Spleen (tissue), 11 donors: ENCODE data around the gene CDKN2D. TPM values are rescaled to one million over a fixed set of nuclear protein-coding genes. Genes with fewer than 3 reads are reported as not detected.
A peak's percentile ranks its signal among the peaks of the same experiment; 100 is the strongest.
"Not testable (repeated sequence)": the region's sequence is repeated elsewhere in the genome, so short reads cannot be mapped to it uniquely, and the experiment has no call there.

Experiments used
- DNase-seq: peaks from one replicate; pipeline ENCODE4 v3.0.0-alpha.2; 2020
- H3K27ac ChIP-seq, 8 donors: fragments of 200-600 bp; sonication (generic) in 7 of 8; 1 replicate in 4 of 8; 2 replicates in 4 of 8; pipeline versions ENCODE4 v1.5.0 to v1.8.0; 2016 to 2021; ENCODE audit warnings: inconsistent platforms in 4 of 8, mild to moderate bottlenecking in 4 of 8, moderate library complexity in 1 of 8
- H3K27me3 ChIP-seq, 7 donors: fragments of 200-600 bp; sonication (generic) in 6 of 7; replicated peaks in 1 of 7; 1 replicate in 4 of 7; 2 replicates in 3 of 7; pipeline versions ENCODE4 v1.5.0 to v1.8.0; 2016 to 2021; ENCODE audit warnings: inconsistent platforms in 3 of 7, mild to moderate bottlenecking in 1 of 7
- H3K36me3 ChIP-seq, 6 donors: fragments of 200-600 bp; sonication (generic) in 5 of 6; 1 replicate in 4 of 6; 2 replicates in 2 of 6; pipeline versions ENCODE4 v1.5.0 to v1.8.0; 2016 to 2021; ENCODE audit warnings: inconsistent platforms in 2 of 6
- H3K4me1 ChIP-seq, 6 donors: fragments of 200-600 bp; sonication (generic) in 5 of 6; 1 replicate in 3 of 6; 2 replicates in 3 of 6; pipeline versions ENCODE4 v1.5.0 to v1.8.0; 2016 to 2021; ENCODE audit warnings: inconsistent platforms in 3 of 6
- H3K4me3 ChIP-seq, 8 donors: fragments of 200-600 bp; sonication (generic) in 7 of 8; 1 replicate in 4 of 8; 2 replicates in 4 of 8; pipeline versions ENCODE4 v1.5.0 to v1.8.0; 2016 to 2021; ENCODE audit warnings: inconsistent platforms in 4 of 8, mild to moderate bottlenecking in 4 of 8, moderate library complexity in 2 of 8
- H3K9me3 ChIP-seq, 8 donors: fragments of 200-600 bp; sonication (generic) in 7 of 8; 1 replicate in 4 of 8; 2 replicates in 4 of 8; pipeline versions ENCODE4 v1.5.0 to v1.8.0; 2016 to 2021; ENCODE audit warnings: inconsistent platforms in 4 of 8
- CTCF ChIP-seq, 11 experiments: fragments of 200-600 bp in 7 of 11; fragments of 450-650 bp in 4 of 11; sonication (generic) in 4 of 11; IDR thresholded peaks in 8 of 11; conservative IDR thresholded peaks in 3 of 11; 1 replicate in 7 of 11; 2 replicates in 4 of 11; pipeline versions ENCODE4 v1.4.0 to v1.8.0; 2016 to 2021; ENCODE audit warnings: antibody characterized with exemption in 11 of 11, inconsistent platforms in 4 of 11, mild to moderate bottlenecking in 1 of 11
- POLR2A ChIP-seq, 3 donors: fragments of 450-650 bp; IDR thresholded peaks; one replicate each; pipeline ENCODE4 v1.5.1; 2017; ENCODE audit warnings: antibody characterized with exemption in 3 of 3, mild to moderate bottlenecking in 1 of 3
- POLR2AphosphoS5 ChIP-seq, 3 donors: sonication (generic); formaldehyde crosslinking; IDR thresholded peaks; one replicate each; pipeline ENCODE4 v1.5.1; 2017; ENCODE audit warnings: antibody characterized with exemption in 3 of 3
- WGBS, 5 donors: extraction: QIAGEN DNeasy Blood & Tissue Kit in 3 of 5; methylation state at CpG; one replicate each; pipeline versions ENCODE4 v1.1.5 to v1.1.7; 2013 to 2018; 5-methylcytosine and 5-hydroxymethylcytosine counted together
- intact Hi-C: fragments of 100-400 bp; cut with DNase I; formaldehyde crosslinking; loops from one replicate; pipeline ENCODE4 v1.15.0; 2023; ENCODE audit warnings: low total_unique reads
- polyA plus RNA-seq, 3 donors: library from polyadenylated mRNA; stranded (reverse); fragments of 200-250 nt; gene quantifications; one replicate each; pipeline ENCODE4 v1.2.1, GENCODE V29; 2013
- total RNA-seq, 7 donors: library from RNA; depleted of rRNA in 3 of 7; stranded (reverse); fragments of >200 nt in 3 of 7; fragmentation: NEBNext Ultra II Directional in 4 of 7; extraction: Animal tissue kit (Norgen Biotek cat#: 25700) in 4 of 7; gene quantifications; one replicate each; pipeline versions ENCODE4 v1.1.0 to v1.2.1, GENCODE V29; 2016 to 2021
- donor health status: healthy with polysubstance abuse.
- donor health status: DM: no; HTN: no; CAD: no; lungs with moderate emphysema.
- donor health status: DM: no; HTN: no; CAD: no.
- donor health status: Bipolar disorder and iron deficiency.
- donor health status: healthy.
- donor health status: DM: no; HTN: no; CAD: no.
- donor health status: DM: yes; HTN: yes; CAD: no.

The CDKN2D gene
- total and polyA plus RNA-seq, 10 donors, result 24.7 to 69.6 (median 34.4) TPM

GRCh38 chr19:10543420-10544241, 25.1 kb downstream of the CDKN2D start, which contains the start of gene ATG4D:
Gene ATG4D, plus strand, starts transcription at chr19:10543904. Its CDS starts 187 bp downstream, at chr19:10544091.
- Histone ChIP-seq H3K27me3 (peaks cover 0 to 14% (median 0%) of the 10 kb centered on the region in 7 donors), H3K36me3 (peaks cover 0 to 34% (median 22%) of the 10 kb centered on the region in 6 donors), H3K27ac (peak within 1 kb of the TSS; percentile 85 to 97 (median 94)), H3K9me3 (no peaks in the 10 kb centered on the region), H3K4me1 (peaks cover 9 to 62% (median 32%) of the 10 kb centered on the region in 6 donors), H3K4me3 (peak within 1 kb of the TSS; percentile 73 to 96 (median 88))
- intact Hi-C loops, result no loop called here
- peak; percentile 94 for DNase-seq
- peak in 4 of 11 experiments; percentile 11 to 27 (median 20) for TF ChIP-seq CTCF (IDR thresholded peaks at IDR 0.05 in 8 of 11, conservative IDR thresholded peaks at IDR 0.05 in 3 of 11)
- peak in 1 of 3 donors; percentile 41 for TF ChIP-seq POLR2A (IDR thresholded peaks at IDR 0.05)
- TF ChIP-seq POLR2AphosphoS5 (IDR thresholded peaks at IDR 0.05), result peak; percentile 84 to 93 (median 86)
- 1% methylated on average over 29 to 79 of the region's 79 CpGs for WGBS, 5 donors

GRCh38 chr19:10543059-10543419, 25.7 kb downstream of the CDKN2D start:
- Histone ChIP-seq H3K27ac (peak overlapping the region in 7 of 8 donors; percentile 90 to 97 (median 95)), H3K4me3 (peak overlapping the region; percentile 73 to 96 (median 88)), H3K4me1 (peaks cover 9 to 58% (median 32%) of the 10 kb centered on the region in 6 donors), H3K36me3 (peaks cover 0 to 28% (median 16%) of the 10 kb centered on the region in 6 donors), H3K9me3 (no peaks in the 10 kb centered on the region), H3K27me3 (peaks cover 0 to 20% (median 0%) of the 10 kb centered on the region in 7 donors)
- TF ChIP-seq POLR2A (IDR thresholded peaks at IDR 0.05) (no peak), POLR2AphosphoS5 (IDR thresholded peaks at IDR 0.05) (no peak), CTCF (IDR thresholded peaks at IDR 0.05 in 8 of 11, conservative IDR thresholded peaks at IDR 0.05 in 3 of 11) (no peak)
- no peak for DNase-seq
- 52 to 63% (median 62%) methylated on average over 8 of the region's 8 CpGs for WGBS, 5 donors
- intact Hi-C loops, result no loop called here

DNA sequence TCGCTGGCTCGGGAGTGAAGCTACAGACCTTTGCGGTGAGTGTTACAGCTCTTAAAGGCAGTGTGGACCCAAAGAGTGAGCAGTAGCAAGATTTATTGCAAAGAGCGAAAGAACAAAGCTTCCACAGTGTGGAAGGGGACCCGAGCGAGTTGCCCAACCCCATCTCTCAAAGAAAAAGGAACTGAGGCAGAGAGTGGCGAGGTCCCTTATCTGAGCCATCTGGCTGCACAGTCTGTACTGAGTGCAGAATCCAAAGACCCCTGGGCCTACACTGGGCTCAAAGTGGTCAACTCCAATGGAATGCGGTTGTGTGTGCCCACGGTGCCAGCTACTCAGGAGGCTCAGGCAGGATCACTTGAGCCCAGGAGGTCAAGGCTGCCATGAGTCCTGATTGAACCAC, 29.8 kb downstream of the CDKN2D start:
- Histone ChIP-seq H3K4me1 (peaks cover 0 to 27% (median 12%) of the 10 kb centered on the region in 6 donors), H3K27me3 (peaks cover 0 to 33% (median 0%) of the 10 kb centered on the region in 7 donors)
- H3K27ac ChIP-seq, H3K4me3 ChIP-seq, H3K36me3 ChIP-seq, H3K9me3 ChIP-seq, intact Hi-C loops, DNase-seq: not testable (repeated sequence)
- 23 to 54% (median 31%) methylated on average over 7 to 9 of the region's 9 CpGs for WGBS, 5 donors

GRCh38 chr19:10538204-10538983, 30.4 kb downstream of the CDKN2D start:
- H3K27me3 ChIP-seq, result peaks cover 0 to 33% (median 0%) of the 10 kb centered on the region in 7 donors
- TF ChIP-seq CTCF (IDR thresholded peaks at IDR 0.05 in 8 of 11, conservative IDR thresholded peaks at IDR 0.05 in 3 of 11), result no peak
- no peak for TF ChIP-seq POLR2AphosphoS5 (IDR thresholded peaks at IDR 0.05)
- TF ChIP-seq POLR2A (IDR thresholded peaks at IDR 0.05), result no peak
- H3K9me3 ChIP-seq, result no peaks in the 10 kb centered on the region
- no peak overlapping the region for H3K27ac ChIP-seq
- H3K36me3 ChIP-seq, result no peaks in the 10 kb centered on the region
- no peak for DNase-seq
- WGBS, 5 donors, result 47 to 63% (median 54%) methylated on average over 20 of the region's 20 CpGs
- H3K4me3 ChIP-seq, result no peak overlapping the region
- intact Hi-C loops, result no loop called here
- H3K4me1 ChIP-seq, result peaks cover 0 to 25% (median 10%) of the 10 kb centered on the region in 6 donors
